ENCODE results near the gene TACC3.

TACC3 gene

DNA sequence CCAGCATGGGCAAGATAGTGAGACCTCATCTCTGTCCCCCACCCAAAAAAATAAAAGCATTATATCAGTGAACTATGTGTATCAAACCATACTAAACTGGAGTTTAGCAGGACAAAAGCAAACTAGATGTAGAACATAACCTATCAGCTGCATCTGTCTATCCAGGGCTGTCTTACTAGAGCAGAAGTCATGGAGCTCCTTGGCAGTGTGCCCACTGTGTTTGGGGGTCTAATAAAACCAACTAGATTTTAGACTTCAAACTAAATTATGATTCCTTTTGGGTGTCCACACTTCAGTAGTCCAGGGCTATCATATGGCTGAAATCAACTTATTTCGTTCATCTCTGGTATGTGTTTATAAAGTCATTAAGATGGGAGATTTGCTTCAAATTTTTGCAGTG lies 17.5 kb upstream of the TACC3 start:
- DNase-seq (ENCODE audit: low spot score): no peak

DNA sequence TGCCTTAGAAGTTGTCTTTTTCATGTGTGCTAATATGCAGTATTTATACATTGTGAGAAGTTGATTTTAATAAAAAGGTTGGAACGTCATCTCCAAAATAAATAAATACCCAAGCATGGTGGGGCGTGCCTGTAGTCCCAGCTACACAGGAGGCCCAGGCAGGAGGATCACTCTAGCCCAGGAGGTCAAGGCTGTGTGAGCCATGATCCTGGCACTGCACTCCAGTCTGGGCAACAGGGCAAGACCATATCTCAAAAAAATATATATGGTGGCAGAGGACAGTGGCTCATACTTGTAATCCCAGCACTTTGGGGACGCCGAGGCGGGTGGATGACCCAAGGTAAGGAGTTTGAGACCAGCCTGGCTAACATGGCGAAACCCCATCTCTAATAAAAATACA lies 15.6 kb upstream of the TACC3 start:
- DNase-seq (ENCODE audit: low spot score): no peak

GRCh38 chr4:1706358-1706757 lies 15.0 kb upstream of the TACC3 start:
- no peak for DNase-seq (ENCODE audit: low spot score)

DNA sequence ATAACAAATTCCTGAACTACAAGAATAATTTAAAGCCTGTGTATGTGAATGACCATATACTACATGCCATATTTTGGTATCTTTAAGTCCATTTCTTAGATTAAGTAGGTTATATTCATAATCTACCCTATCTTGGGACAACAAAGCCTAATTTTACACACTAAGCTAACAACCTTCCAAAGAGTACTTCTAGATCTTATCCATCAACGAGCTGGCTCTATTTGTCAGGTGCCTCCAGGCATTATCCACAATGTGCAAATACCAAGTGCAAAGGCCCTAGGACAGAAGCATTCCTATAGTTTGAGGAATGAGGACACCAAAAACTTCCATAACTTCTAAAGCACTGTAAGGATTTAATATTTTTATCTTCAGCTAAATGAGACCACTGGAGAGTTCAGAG lies 12.7 kb upstream of the TACC3 start:
- DNase-seq (ENCODE audit: low spot score): no peak

GRCh38 chr4:1711055-1711570 lies 10.2 kb upstream of the TACC3 start:
- DNase-seq (ENCODE audit: low spot score): no peak

GRCh38 chr4:1711571-1712215 lies 9.6 kb upstream of the TACC3 start:
- peak; percentile 78 for DNase-seq (ENCODE audit: low spot score)

DNA sequence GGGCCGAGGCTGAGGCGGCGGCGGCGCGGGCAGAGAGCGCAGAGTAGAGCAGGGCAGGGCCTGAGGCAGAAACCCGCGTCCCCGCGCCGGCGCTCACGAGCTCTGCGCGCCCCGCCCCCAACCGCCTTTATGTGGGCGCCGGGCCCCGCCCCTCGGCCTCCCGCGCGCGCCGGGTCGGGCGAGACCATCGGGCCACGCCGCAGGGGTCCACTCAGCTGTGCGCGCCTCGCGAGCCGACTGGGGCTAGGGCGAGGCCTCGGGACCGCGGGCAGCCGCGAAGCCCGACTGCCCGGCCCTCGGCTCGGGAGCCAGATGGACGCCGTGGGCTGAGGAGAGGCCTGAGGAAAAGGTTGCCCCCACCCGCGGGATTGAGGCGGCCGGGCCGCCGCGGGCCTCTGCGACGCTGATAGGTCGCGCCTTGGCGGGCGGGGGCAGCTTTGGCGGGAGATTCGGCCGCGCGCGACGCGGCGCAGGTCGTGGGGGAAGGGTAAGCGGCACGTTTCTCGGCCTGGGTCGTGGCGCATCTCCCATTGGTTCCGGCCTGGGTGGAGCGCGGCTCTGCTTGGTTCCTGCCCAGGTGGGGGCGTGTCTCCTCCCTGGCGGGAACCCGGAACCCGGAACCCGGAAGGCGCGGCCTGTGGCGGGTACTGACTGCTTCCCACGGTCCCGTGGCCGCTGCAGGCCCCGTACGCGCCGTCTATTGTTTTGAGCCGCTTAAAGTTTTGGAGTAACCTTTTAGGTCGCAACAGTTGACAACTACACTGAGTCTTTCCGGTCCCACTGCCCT lies 8.9 kb upstream of the TACC3 start, which contains the start of gene SLBP:
SLBP (minus strand) TSS at position 104 of the 787 bp plus-strand sequence. CDS start 131 bp downstream, outside the sequence.
- peak; percentile 97 for DNase-seq (ENCODE audit: low spot score)

GRCh38 chr4:1713003-1713851 lies 8.1 kb upstream of the TACC3 start:
- peak; percentile 49 for DNase-seq (ENCODE audit: low spot score)

- no peak for DNase-seq (ENCODE audit: low spot score)
Measured at GRCh38 chr4:1714303-1715001, 6.9 kb upstream of the TACC3 start.

- DNase-seq (ENCODE audit: low spot score): no peak
Measured at GRCh38 chr4:1715002-1715758, 6.1 kb upstream of the TACC3 start.

DNA sequence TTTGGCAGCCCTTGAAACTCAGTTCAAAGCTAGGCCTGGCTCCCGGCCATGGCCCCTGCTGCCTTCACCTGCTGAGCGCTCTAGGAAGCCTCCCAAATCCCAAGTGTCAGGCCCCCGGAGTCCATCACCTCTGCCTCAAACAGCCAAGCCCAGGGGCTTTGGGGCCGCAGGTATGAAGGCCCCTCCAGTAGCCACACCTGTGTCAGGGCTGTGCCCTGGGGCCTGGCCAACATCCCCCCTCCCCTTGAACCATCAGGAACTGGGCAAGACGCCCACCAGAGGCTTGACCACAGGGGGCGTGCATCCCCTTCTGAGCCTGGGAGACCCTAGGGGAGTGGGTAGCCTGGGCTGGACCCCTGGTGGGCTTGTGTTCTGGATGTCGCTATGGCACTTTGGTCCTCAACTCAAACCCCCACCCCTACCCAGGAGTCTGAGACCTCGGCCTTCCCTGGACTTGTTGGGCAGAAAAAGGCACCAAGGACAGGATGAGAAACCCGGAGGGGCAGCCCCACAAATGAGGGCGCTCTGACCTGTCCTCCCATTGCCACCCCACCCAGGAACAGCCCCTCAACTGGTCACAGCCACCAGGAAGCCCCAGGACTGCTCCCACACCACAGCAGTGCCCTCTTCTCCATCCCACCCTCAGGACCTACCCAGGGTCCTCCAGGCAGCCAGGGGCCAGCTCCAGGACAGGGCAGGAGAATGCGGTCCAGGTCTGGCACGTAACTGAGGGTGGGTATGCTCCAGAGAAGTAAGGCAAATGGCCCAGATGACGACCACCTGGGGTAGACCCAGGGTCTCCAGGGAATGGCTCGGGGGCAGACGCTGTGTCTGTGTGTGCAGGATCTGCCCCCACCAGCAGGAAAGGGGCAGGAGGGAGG lies 5.0 kb upstream of the TACC3 start:
- no peak for DNase-seq (ENCODE audit: low spot score)

DNA sequence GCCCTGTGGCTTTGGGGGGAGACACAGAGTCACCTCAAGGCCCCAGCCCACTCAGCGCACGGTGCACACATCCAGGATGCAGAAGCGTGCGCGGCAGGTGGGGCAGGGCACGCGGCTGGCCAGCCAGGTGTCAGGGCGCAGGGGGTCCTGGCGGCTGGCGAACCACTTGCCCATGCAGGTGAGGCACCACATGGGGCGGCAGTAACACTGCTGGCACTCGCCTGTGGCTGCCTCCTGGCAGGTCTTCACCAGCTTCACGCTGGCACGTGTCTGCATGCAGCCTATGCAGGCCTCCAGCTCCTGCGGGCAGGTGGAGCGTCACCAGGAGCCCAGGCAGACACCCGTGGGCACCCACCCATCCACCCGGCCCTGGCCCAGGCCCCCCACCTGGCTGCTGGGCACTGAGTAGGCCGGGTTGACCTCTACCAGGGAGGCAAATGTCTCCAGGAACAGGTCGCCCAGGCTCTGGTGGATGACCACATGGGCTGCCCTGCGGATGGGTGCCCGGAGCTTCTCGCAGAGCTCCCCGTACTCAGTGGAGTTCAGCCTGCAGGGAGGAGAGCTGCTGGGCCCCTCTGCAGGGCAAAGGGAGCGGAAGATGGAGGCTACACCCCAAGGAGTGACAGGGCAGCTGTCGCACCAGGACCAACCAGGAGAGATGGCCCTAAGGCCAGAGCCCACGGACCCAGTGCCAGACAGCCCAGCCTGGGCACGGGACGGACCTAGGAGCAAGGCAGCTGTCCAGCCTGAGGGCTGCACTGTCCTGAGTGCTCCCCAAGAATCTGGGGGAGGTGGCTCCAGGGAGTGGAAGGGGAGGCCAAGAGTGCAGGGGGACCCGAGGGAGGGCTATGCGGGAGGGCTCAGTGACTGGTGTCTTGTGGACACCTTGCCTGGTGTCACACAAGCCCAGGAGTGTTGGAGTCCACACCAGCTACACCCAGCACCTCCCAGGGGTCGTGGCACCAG lies 3.9 kb upstream of the TACC3 start:
- DNase-seq (ENCODE audit: low spot score): no peak

GRCh38 chr4:1718095-1718850 lies 3.0 kb upstream of the TACC3 start:
- DNase-seq (ENCODE audit: low spot score): no peak

- DNase-seq (ENCODE audit: low spot score): peak; percentile 68
Measured at GRCh38 chr4:1720163-1720983, 948 bp upstream of the TACC3 start.

GRCh38 chr4:1721666-1722550 lies 587 bp downstream of the TACC3 start:
- no peak for DNase-seq (ENCODE audit: low spot score)

- DNase-seq (ENCODE audit: low spot score): no peak
Measured at GRCh38 chr4:1722551-1723118, 1.3 kb downstream of the TACC3 start.

All from AG08396 (cell line).